Measurements from ENCODE around the gene BANP.
"Not testable (repeated sequence)": the region's sequence is repeated elsewhere in the genome, so short reads cannot be mapped to it uniquely, and the experiment has no call there.

The BANP gene

GRCh38 chr16:87973717-87974116 is 22.5 kb downstream of the BANP start:
- no peak for DNase-seq

GRCh38 chr16:87974178-87974577 is 22.9 kb downstream of the BANP start:
- DNase-seq: no peak

- no peak for DNase-seq
These were observed 25.4 kb downstream of the BANP start for GRCh38 chr16:87976665-87977064.

GRCh38 chr16:87978127-87978526 is 26.9 kb downstream of the BANP start:
- no peak for DNase-seq

GRCh38 chr16:87979352-87979751 is 28.1 kb downstream of the BANP start:
- no peak for DNase-seq

GRCh38 chr16:87979911-87980630 is 28.8 kb downstream of the BANP start:
- not testable (repeated sequence) for DNase-seq

GRCh38 chr16:87981376-87981775 is 30.1 kb downstream of the BANP start:
- DNase-seq: not testable (repeated sequence)

- DNase-seq: no peak
These were observed 31.4 kb downstream of the BANP start for GRCh38 chr16:87982581-87983041.

- DNase-seq: not testable (repeated sequence)
These were observed 32.0 kb downstream of the BANP start for GRCh38 chr16:87983072-87983736.

GRCh38 chr16:87983737-87984097 is 32.5 kb downstream of the BANP start:
- DNase-seq: peak; percentile 19

- not testable (repeated sequence) for DNase-seq
These were observed 32.9 kb downstream of the BANP start for GRCh38 chr16:87984180-87984579.

- no peak for DNase-seq
These were observed 33.5 kb downstream of the BANP start for GRCh38 chr16:87984632-87985267.

- DNase-seq: not testable (repeated sequence)
These were observed 34.3 kb downstream of the BANP start for GRCh38 chr16:87985493-87985892.

GRCh38 chr16:87986361-87986849 is 35.2 kb downstream of the BANP start:
- DNase-seq: peak; percentile 56

GRCh38 chr16:87988596-87988995 is 37.4 kb downstream of the BANP start:
- not testable (repeated sequence) for DNase-seq

GRCh38 chr16:87990254-87990653 is 39.0 kb downstream of the BANP start:
- not testable (repeated sequence) for DNase-seq

- DNase-seq: not testable (repeated sequence)
These were observed 40.9 kb downstream of the BANP start for GRCh38 chr16:87992142-87992541.

- DNase-seq: no peak
These were observed 42.7 kb downstream of the BANP start for GRCh38 chr16:87993901-87994300.

- DNase-seq: no peak
These were observed 44.4 kb downstream of the BANP start for GRCh38 chr16:87995644-87996043.

GRCh38 chr16:87996962-87997880 is 46.0 kb downstream of the BANP start:
- DNase-seq: no peak

- DNase-seq: not testable (repeated sequence)
These were observed 47.1 kb downstream of the BANP start for GRCh38 chr16:87998184-87998793.

GRCh38 chr16:87998992-87999391 is 47.8 kb downstream of the BANP start:
- not testable (repeated sequence) for DNase-seq

All from HCEC 1CT (cell line).